NCI-H2196 treated with DMSO at 0.1 percent for 48 hours (cell line): ENCODE results near the gene GALR2.

Source experiments
- DNase-seq: peaks from one replicate; lab custom pipeline; 2025; ENCODE audit not compliant: unreplicated experiment; lab: John Stamatoyannopoulos, UW

The GALR2 gene

GRCh38 chr17:76079535-76079955 is 5.0 kb downstream of the GALR2 start:
- DNase-seq = no peak

GRCh38 chr17:76079956-76080767 is 5.6 kb downstream of the GALR2 start:
- no peak for DNase-seq

GRCh38 chr17:76080768-76081287 is 6.2 kb downstream of the GALR2 start:
- no peak for DNase-seq

GRCh38 chr17:76081295-76082210 is 7.0 kb downstream of the GALR2 start:
- DNase-seq = no peak

GRCh38 chr17:76082326-76083251 is 8.0 kb downstream of the GALR2 start:
- no peak for DNase-seq

- DNase-seq = no peak
Observed at GRCh38 chr17:76083536-76084182, 9.1 kb downstream of the GALR2 start.

- no peak for DNase-seq
Observed at GRCh38 chr17:76085066-76085730, 10.6 kb downstream of the GALR2 start.

- no peak for DNase-seq
Observed at GRCh38 chr17:76085731-76086366, 11.3 kb downstream of the GALR2 start.

GRCh38 chr17:76086384-76086783 is 11.8 kb downstream of the GALR2 start:
- no peak for DNase-seq

- no peak for DNase-seq
Observed at GRCh38 chr17:76087531-76087930, 12.9 kb downstream of the GALR2 start.

GRCh38 chr17:76088041-76088867 is 13.7 kb downstream of the GALR2 start:
- no peak for DNase-seq

GRCh38 chr17:76088868-76089576 is 14.4 kb downstream of the GALR2 start:
- no peak for DNase-seq

- no peak for DNase-seq
Observed at GRCh38 chr17:76089680-76090516, 15.3 kb downstream of the GALR2 start.

- no peak for DNase-seq
Observed at GRCh38 chr17:76090517-76091129, 16.0 kb downstream of the GALR2 start.

GRCh38 chr17:76091526-76092286 is 17.1 kb downstream of the GALR2 start:
- no peak for DNase-seq
